Dendritic cell treated with granulocyte-macrophage colony-stimulating factor and Interleukin-4, amounts not matched to agents 40 ng/mL and 50 ng/mL, for 4 days (primary cell): ENCODE measurements around the gene PRKN.

Experiments
- H3K27ac Mint-ChIP-seq: one replicate; pipeline ENCODE4 v1.8.0; 2022; ENCODE audit warnings: mild to moderate bottlenecking, mixed read lengths
- H3K27me3 Mint-ChIP-seq: one replicate; pipeline ENCODE4 v1.8.0; 2022; ENCODE audit warnings: mild to moderate bottlenecking, mixed read lengths
- H3K36me3 Mint-ChIP-seq: one replicate; pipeline ENCODE4 v1.8.0; 2022; ENCODE audit warnings: low read depth, mixed read lengths
- H3K4me1 Mint-ChIP-seq: one replicate; pipeline ENCODE4 v1.8.0; 2022; ENCODE audit warnings: low read depth, mixed read lengths
- H3K4me3 Mint-ChIP-seq: one replicate; pipeline ENCODE4 v1.8.0; 2022; ENCODE audit warnings: mild to moderate bottlenecking, moderate library complexity, mixed read lengths
- H3K9me3 Mint-ChIP-seq: one replicate; pipeline ENCODE4 v1.8.0; 2022; ENCODE audit warnings: mixed read lengths
- intact Hi-C: fragments of 100-400 bp; cut with micrococcal nuclease; formaldehyde crosslinking; loops from one replicate; pipeline ENCODE4 v1.15.0; 2022

PRKN gene

GRCh38 chr6:161761966-161762365 lies 965.6 kb downstream of the PRKN start:
- H3K4me1 Mint-ChIP-seq, result no peaks in the 10 kb centered on the region
- H3K4me3 Mint-ChIP-seq, result no peak overlapping the region
- H3K36me3 Mint-ChIP-seq, result no peaks in the 10 kb centered on the region
- no peaks in the 10 kb centered on the region for H3K9me3 Mint-ChIP-seq
- intact Hi-C loops, result no loop called here
- H3K27me3 Mint-ChIP-seq, result no peaks in the 10 kb centered on the region
- H3K27ac Mint-ChIP-seq, result no peak overlapping the region

DNA sequence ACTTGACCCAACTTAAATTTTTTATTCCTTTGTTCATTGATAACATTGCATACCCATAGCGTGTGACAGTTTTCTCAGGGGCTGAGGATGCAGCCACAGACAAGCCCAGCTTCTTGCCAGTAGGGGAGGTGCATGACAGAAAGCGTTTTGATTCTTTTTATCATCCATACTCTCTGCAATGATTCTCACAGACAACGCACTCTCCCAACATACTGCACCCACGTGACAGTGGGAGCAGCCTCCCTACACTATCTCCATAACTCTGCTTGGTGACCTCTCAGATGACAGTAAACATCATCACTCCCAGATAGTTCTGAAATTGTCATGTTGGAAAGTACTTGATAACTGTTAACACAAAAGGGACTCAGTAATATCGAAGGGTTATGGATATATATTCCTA lies 972.5 kb downstream of the PRKN start:
- H3K9me3 Mint-ChIP-seq, result no peaks in the 10 kb centered on the region
- H3K4me3 Mint-ChIP-seq, result no peak overlapping the region
- no peak overlapping the region for H3K27ac Mint-ChIP-seq
- no peaks in the 10 kb centered on the region for H3K27me3 Mint-ChIP-seq
- no peaks in the 10 kb centered on the region for H3K4me1 Mint-ChIP-seq
- intact Hi-C loops, result no loop called here
- no peaks in the 10 kb centered on the region for H3K36me3 Mint-ChIP-seq

DNA sequence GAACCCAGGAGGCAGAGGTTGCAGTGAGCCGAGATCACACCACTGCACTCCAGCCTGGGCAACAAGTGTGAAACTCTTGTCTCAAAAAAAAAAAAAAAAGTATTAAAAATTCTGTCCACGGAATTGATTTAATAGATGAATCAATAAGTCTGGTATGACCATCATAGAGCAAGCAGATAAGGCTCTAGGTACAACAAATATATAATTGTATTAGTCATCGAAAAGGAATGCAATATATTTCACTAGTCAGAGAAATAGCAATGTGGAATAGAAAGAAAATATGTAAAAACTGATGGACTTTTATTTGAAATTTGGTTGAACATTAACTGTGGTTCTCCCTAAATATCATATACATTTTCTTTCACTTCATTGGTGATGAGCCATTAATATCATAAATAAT lies 976.9 kb downstream of the PRKN start:
- H3K9me3 Mint-ChIP-seq, result no peaks in the 10 kb centered on the region
- intact Hi-C loops, result no loop called here
- no peaks in the 10 kb centered on the region for H3K27me3 Mint-ChIP-seq
- H3K27ac Mint-ChIP-seq, result no peak overlapping the region
- no peaks in the 10 kb centered on the region for H3K4me1 Mint-ChIP-seq
- no peak overlapping the region for H3K4me3 Mint-ChIP-seq
- H3K36me3 Mint-ChIP-seq, result no peaks in the 10 kb centered on the region

- H3K9me3 Mint-ChIP-seq, result no peaks in the 10 kb centered on the region
- H3K27ac Mint-ChIP-seq, result no peak overlapping the region
- H3K4me3 Mint-ChIP-seq, result no peak overlapping the region
- no peaks in the 10 kb centered on the region for H3K4me1 Mint-ChIP-seq
- no peaks in the 10 kb centered on the region for H3K27me3 Mint-ChIP-seq
- intact Hi-C loops, result no loop called here
- H3K36me3 Mint-ChIP-seq, result no peaks in the 10 kb centered on the region
Measured at GRCh38 chr6:161749576-161749975, 978.0 kb downstream of the PRKN start.

DNA sequence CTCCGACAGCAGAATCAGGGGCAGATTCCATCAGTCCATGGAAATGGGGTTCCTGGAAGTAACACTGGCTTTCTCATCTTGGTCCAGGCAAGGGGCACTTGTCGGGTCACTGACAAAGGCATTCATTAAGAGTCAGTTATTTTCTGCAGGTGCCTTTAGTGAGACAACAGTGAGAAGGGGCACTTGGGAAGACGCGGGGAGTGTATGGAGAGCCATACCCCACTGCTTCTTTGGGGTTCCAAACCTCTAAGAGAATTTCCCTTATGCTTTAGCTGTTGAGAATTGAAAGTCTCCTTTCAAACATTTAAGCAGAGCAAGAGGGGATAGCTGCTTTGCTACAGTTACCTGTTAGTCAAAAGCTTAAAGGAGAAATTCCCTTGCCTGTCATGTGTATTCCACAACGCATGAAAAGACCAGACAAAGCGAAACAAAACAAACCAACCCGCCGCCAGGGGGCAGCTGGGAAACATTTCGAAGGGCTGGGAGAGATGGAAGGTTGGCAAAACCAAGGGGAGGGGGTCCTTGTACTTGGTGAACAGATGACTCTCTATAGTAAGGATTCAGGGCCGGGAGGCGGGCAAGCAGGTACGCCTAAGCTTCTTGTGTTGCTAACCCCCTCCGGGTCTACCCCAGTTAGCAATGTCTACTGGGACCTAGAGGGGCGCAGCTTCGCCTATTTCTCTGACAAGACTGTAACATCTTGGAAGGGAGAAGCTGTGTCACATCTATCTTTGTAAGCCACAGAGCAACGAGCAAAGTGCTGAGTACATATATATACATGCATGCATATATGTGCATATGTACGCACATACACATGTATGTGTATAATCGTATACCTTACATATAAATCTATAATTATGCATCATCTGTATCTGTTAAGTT lies 978.8 kb downstream of the PRKN start:
- intact Hi-C loops, result no loop called here
- H3K4me3 Mint-ChIP-seq, result no peak overlapping the region
- no peaks in the 10 kb centered on the region for H3K9me3 Mint-ChIP-seq
- H3K4me1 Mint-ChIP-seq, result no peaks in the 10 kb centered on the region
- H3K36me3 Mint-ChIP-seq, result no peaks in the 10 kb centered on the region
- H3K27ac Mint-ChIP-seq, result no peak overlapping the region
- no peaks in the 10 kb centered on the region for H3K27me3 Mint-ChIP-seq

DNA sequence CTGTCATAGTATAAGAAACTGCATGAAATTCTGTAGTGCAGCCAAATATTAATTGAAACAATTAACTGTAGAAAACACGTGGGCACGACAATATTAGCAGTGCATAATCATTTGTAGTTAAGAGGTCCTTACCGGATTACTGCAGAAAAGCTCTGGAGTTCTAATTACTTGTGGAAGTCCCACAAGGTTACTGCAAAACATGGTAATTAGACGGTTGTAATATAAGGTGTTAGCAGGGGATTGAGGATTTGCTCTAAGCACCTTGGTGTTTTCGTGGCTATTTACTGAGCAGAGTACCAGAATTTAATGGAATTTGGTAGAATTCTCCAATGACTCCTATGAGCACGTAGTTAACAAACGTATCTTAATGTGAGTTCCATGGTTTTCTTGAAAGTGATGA lies 980.1 kb downstream of the PRKN start:
- H3K4me1 Mint-ChIP-seq, result no peaks in the 10 kb centered on the region
- no peaks in the 10 kb centered on the region for H3K9me3 Mint-ChIP-seq
- no peak overlapping the region for H3K27ac Mint-ChIP-seq
- H3K36me3 Mint-ChIP-seq, result no peaks in the 10 kb centered on the region
- intact Hi-C loops, result no loop called here
- no peak overlapping the region for H3K4me3 Mint-ChIP-seq
- no peaks in the 10 kb centered on the region for H3K27me3 Mint-ChIP-seq

GRCh38 chr6:161745594-161746141 lies 981.9 kb downstream of the PRKN start:
- Mint-ChIP-seq H3K27ac (no peak overlapping the region), H3K4me3 (no peak overlapping the region), H3K4me1 (no peaks in the 10 kb centered on the region), H3K36me3 (no peaks in the 10 kb centered on the region), H3K27me3 (no peaks in the 10 kb centered on the region), H3K9me3 (no peaks in the 10 kb centered on the region)
- intact Hi-C loops, result no loop called here

DNA sequence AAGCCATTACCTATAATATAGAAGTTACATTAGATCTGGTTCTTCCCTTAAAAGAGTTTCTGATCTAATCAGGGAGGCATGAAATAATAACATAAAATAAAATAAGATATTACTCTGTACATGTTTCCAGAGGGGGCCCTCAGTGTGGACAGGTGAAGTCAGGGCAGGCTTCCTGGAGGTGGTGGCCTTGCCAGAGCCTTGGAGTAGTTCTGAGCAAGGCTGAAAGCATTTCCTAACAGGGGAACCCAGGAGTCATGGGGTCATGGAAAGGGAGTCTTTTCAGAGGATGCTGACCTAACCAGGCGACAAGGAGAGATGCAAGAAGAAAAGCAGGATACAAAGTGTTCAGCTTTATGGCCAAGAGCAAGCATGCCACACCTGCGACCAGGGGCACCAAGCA lies 982.4 kb downstream of the PRKN start:
- no peaks in the 10 kb centered on the region for H3K27me3 Mint-ChIP-seq
- H3K27ac Mint-ChIP-seq, result no peak overlapping the region

DNA sequence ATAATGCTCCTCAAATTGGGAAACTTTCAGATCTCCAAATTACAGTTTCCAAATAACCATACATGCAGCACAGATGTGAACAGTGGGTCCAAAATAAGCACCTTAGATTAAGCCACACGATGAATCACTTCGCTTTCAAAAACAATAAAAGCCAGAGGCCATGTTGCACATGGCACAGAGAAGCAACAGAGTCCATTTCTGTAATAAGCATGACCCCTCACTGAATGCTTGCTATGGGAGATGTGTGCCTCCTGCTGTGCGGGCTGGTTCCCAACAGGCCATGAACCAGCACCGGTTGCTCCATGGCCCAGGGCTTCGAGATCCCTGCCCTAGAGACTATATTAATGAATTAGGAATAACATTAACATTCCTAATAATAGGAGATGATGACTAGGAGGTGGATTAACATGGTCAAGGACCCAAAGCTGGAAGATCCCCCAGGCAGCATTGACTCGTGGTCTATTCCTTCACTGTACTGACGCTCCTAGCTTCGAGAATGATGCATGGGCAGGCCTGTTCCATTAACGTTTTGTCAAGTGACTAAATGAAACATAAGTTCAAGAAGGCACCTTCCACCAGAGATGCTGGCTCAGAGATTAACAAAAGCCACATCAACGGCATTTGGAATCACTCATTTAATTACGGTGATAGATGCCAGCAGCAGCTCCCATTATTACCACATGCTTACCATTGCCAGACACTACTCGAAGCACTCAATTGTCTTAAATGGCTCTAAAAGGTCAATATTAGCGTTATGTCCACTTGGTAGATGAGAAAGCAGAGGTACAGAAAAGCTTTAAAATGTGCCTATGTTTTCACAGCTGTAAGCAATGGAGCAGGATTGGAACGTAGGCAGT lies 983.1 kb downstream of the PRKN start:
- Mint-ChIP-seq H3K4me3 (no peak overlapping the region), H3K27ac (no peak overlapping the region), H3K27me3 (no peaks in the 10 kb centered on the region), H3K4me1 (no peaks in the 10 kb centered on the region), H3K36me3 (no peaks in the 10 kb centered on the region), H3K9me3 (no peaks in the 10 kb centered on the region)
- intact Hi-C loops, result no loop called here

More for the DNA sequence above, 982.4 kb downstream of the PRKN start:
- Mint-ChIP-seq H3K4me1 (no peaks in the 10 kb centered on the region), H3K9me3 (no peaks in the 10 kb centered on the region), H3K4me3 (no peak overlapping the region), H3K36me3 (no peaks in the 10 kb centered on the region)
- intact Hi-C loops, result no loop called here

- no peaks in the 10 kb centered on the region for H3K4me1 Mint-ChIP-seq
- no peaks in the 10 kb centered on the region for H3K9me3 Mint-ChIP-seq
- no peak overlapping the region for H3K27ac Mint-ChIP-seq
- no peaks in the 10 kb centered on the region for H3K27me3 Mint-ChIP-seq
- no peaks in the 10 kb centered on the region for H3K36me3 Mint-ChIP-seq
- intact Hi-C loops, result no loop called here
- no peak overlapping the region for H3K4me3 Mint-ChIP-seq
Measured at GRCh38 chr6:161743509-161744178, 983.9 kb downstream of the PRKN start.

GRCh38 chr6:161740486-161740885 lies 987.1 kb downstream of the PRKN start:
- H3K27ac Mint-ChIP-seq, result no peak overlapping the region
- no peak overlapping the region for H3K4me3 Mint-ChIP-seq
- intact Hi-C loops, result no loop called here
- H3K4me1 Mint-ChIP-seq, result no peaks in the 10 kb centered on the region
- no peaks in the 10 kb centered on the region for H3K36me3 Mint-ChIP-seq
- no peaks in the 10 kb centered on the region for H3K27me3 Mint-ChIP-seq
- no peaks in the 10 kb centered on the region for H3K9me3 Mint-ChIP-seq

DNA sequence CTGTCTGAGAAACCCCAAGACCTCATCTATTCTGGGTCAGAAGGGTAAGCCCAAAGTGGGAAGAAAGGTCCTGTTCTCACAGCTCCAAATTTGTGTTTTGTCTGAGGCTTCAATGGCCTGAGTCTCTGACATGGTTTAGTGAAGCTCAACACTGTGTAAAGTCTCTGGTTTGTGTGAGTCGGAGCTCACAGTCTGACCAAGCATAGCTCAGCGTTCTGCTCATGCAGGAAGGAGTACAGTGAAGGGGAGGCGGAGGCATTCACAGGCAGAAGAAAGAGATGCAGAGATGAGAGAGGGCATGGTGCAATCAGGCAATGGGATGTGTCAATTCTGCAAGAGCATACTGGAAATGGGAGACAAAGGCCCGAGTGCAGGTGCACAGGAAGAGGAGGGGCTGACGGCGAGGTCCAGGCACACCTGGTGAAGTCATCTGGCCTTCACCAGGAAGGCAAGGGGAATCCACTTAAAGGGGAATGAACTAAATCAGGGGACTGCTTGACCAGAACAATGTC lies 990.7 kb downstream of the PRKN start:
- intact Hi-C loops, result no loop called here
- H3K36me3 Mint-ChIP-seq, result no peaks in the 10 kb centered on the region
- H3K27me3 Mint-ChIP-seq, result no peaks in the 10 kb centered on the region
- H3K9me3 Mint-ChIP-seq, result no peaks in the 10 kb centered on the region
- H3K4me3 Mint-ChIP-seq, result no peak overlapping the region
- H3K27ac Mint-ChIP-seq, result no peak overlapping the region
- no peaks in the 10 kb centered on the region for H3K4me1 Mint-ChIP-seq

DNA sequence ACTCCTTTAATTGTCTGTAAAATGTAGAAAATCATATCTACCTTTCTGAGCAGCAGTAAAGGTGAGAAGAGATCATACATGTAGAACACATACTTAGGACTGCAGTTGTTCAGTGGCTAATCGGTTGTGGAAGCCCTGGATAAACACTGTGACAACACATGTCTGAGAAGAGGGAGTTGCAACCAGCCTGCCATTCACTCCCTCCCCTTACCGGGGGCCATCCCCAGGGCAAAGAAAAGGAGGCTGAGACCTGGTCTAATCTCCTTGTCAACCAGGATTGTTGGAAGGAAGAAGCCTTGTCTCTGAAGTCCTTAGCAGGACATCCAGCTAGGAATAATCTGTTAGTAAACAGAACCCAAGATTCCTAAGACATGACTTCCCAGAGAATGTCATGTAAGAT lies 991.2 kb downstream of the PRKN start:
- intact Hi-C loops, result no loop called here
- no peak overlapping the region for H3K4me3 Mint-ChIP-seq
- H3K4me1 Mint-ChIP-seq, result no peaks in the 10 kb centered on the region
- no peak overlapping the region for H3K27ac Mint-ChIP-seq
- peaks cover under 1% of the 10 kb centered on the region for H3K9me3 Mint-ChIP-seq
- no peaks in the 10 kb centered on the region for H3K27me3 Mint-ChIP-seq
- no peaks in the 10 kb centered on the region for H3K36me3 Mint-ChIP-seq

- H3K4me1 Mint-ChIP-seq, result no peaks in the 10 kb centered on the region
- H3K27ac Mint-ChIP-seq, result no peak overlapping the region
- H3K36me3 Mint-ChIP-seq, result no peaks in the 10 kb centered on the region
- H3K9me3 Mint-ChIP-seq, result peaks cover 19% of the 10 kb centered on the region
- no peaks in the 10 kb centered on the region for H3K27me3 Mint-ChIP-seq
- H3K4me3 Mint-ChIP-seq, result no peak overlapping the region
- intact Hi-C loops, result no loop called here
Measured at GRCh38 chr6:161732594-161732993, 995.0 kb downstream of the PRKN start.
